ENCODE results near the gene MAP2K5. TPM values are rescaled to one million over a fixed set of nuclear protein-coding genes. Genes with fewer than 3 reads are reported as not detected.

The MAP2K5 gene
- polyA plus RNA-seq, 2 of the 4 experiments (the other 2 are of a cell fraction): 7.8 to 11.0 TPM

- WGBS (ENCODE audit: missing lambda C conversion rate): 88% methylated on average over 3 of the region's 3 CpGs
- H3K9me3 ChIP-seq: no peaks in the 10 kb centered on the region
- TF ChIP-seq RNF2 (IDR thresholded peaks at IDR 0.05; ENCODE audit: borderline replicate concordance, low read depth): no peak
- no peak for TF ChIP-seq ATOH8 (CRISPR knock-in tag; IDR thresholded peaks at IDR 0.05; ENCODE audit: low read depth)
- no peak for TF ChIP-seq RFX5 (IDR thresholded peaks at IDR 0.05)
- no peak for TF ChIP-seq CEBPB (IDR thresholded peaks at IDR 0.05)
- no peak for TF ChIP-seq MAFK (IDR thresholded peaks at IDR 0.05; ENCODE audit: partially characterized antibody)
- TF ChIP-seq BHLHE40 (IDR thresholded peaks at IDR 0.05; ENCODE audit: low read depth, low read length): no peak
- no peak for TF ChIP-seq JUN (IDR thresholded peaks at IDR 0.05)
- TF ChIP-seq MAX (IDR thresholded peaks at IDR 0.05): no peak
- TF ChIP-seq ZSCAN20 (CRISPR knock-in tag; IDR thresholded peaks at IDR 0.05): no peak
- no peak for TF ChIP-seq POLR2A (IDR thresholded peaks at IDR 0.05; ENCODE audit: low read length)
- TF ChIP-seq KDM5A (IDR thresholded peaks at IDR 0.05): no peak
- TF ChIP-seq ZNF302 (CRISPR knock-in tag; IDR thresholded peaks at IDR 0.05): no peak
- TF ChIP-seq FOSB (CRISPR knock-in tag; IDR thresholded peaks at IDR 0.05): no peak
- TF ChIP-seq POLR2AphosphoS2 (conservative IDR thresholded peaks at IDR 0.05; ENCODE audit: low read length): no peak
- no peak for TF ChIP-seq REST (IDR thresholded peaks at IDR 0.05)
- TF ChIP-seq EHMT2 (IDR thresholded peaks at IDR 0.05; ENCODE audit: low read depth): no peak
- DNase-seq (ENCODE audit: low read depth in 1 of 2, low spot score in 1 of 2): no peak
- FAIRE-seq: no peak
- CTCF ChIA-PET: no interaction called here
- no peak overlapping the region for H3K4me3 ChIP-seq
- ATAC-seq: no peak
- no peak overlapping the region for H3K4me2 ChIP-seq
- POLR2A ChIA-PET: no interaction called here
- no peak overlapping the region for H3K27ac ChIP-seq
- no peaks in the 10 kb centered on the region for H3K4me1 ChIP-seq
Observed at GRCh38 chr15:67774626-67775025, 232.1 kb downstream of the MAP2K5 start.

- 81% methylated on average over 2 of the region's 2 CpGs for WGBS (ENCODE audit: missing lambda C conversion rate)
Observed at GRCh38 chr15:67775250-67775649, 232.7 kb downstream of the MAP2K5 start.

More at GRCh38 chr15:67775250-67775649, 232.7 kb downstream of the MAP2K5 start:
- ChIA-PET CTCF (interaction anchor here (1.1 kb wide), 1 partner anchor 14 kb away, joined by 3 read pairs; no protein-coding TSS in a partner anchor), POLR2A (no interaction called here)
- FAIRE-seq: peak; percentile 32
- H3K4me1 ChIP-seq: no peaks in the 10 kb centered on the region
- no peak for ATAC-seq
- H3K27ac ChIP-seq: no peak overlapping the region
- no peaks in the 10 kb centered on the region for H3K9me3 ChIP-seq
- TF ChIP-seq CHD4 (IDR thresholded peaks at IDR 0.05; ENCODE audit: borderline replicate concordance): no peak
- TF ChIP-seq RARB (CRISPR knock-in tag; IDR thresholded peaks at IDR 0.05): no peak
- TF ChIP-seq ESRRA (IDR thresholded peaks at IDR 0.05; ENCODE audit: borderline replicate concordance, low read length): no peak
- TF ChIP-seq CEBPB (IDR thresholded peaks at IDR 0.05): no peak
- TF ChIP-seq ZSCAN20 (CRISPR knock-in tag; IDR thresholded peaks at IDR 0.05): no peak
- TF ChIP-seq SMC3 (IDR thresholded peaks at IDR 0.05): no peak
- TF ChIP-seq BCL3 (IDR thresholded peaks at IDR 0.05): no peak
- no peak for TF ChIP-seq MAFK (IDR thresholded peaks at IDR 0.05; ENCODE audit: partially characterized antibody)
- no peak for TF ChIP-seq RFX5 (IDR thresholded peaks at IDR 0.05)
- TF ChIP-seq GATA3 (IDR thresholded peaks at IDR 0.05; ENCODE audit: borderline replicate concordance): no peak
- TF ChIP-seq CTCF (IDR thresholded peaks at IDR 0.05): no peak
- TF ChIP-seq HOXA7 (CRISPR knock-in tag; IDR thresholded peaks at IDR 0.05): no peak
- no peak for TF ChIP-seq CBX2 (IDR thresholded peaks at IDR 0.05; ENCODE audit: borderline replicate concordance, low read depth)
- no peak for DNase-seq (ENCODE audit: low read depth in 1 of 2, low spot score in 1 of 2)
- H3K4me3 ChIP-seq: no peak overlapping the region
- H3K4me2 ChIP-seq: no peak overlapping the region
